Neural progenitor cell (in vitro differentiated cells): Measurements from ENCODE around the gene SPACA6.

ENCODE experiments used
- EZH2 ChIP-seq: fragments of 200-600 bp; sonication (generic); IDR thresholded peaks from 2 replicates; pipeline ENCODE4 v1.6.1; 2017; ENCODE audit warnings: antibody characterized with exemption, mild to moderate bottlenecking, moderate library complexity
- EZH2phosphoT487 ChIP-seq: fragments of 200-600 bp; sonication (generic); IDR thresholded peaks from 2 replicates; pipeline ENCODE4 v1.6.1; 2017; ENCODE audit warnings: antibody characterized with exemption
- TF ChIP-seq, protein P1 (sequence below): fragments of 200-600 bp; sonication (generic); IDR thresholded peaks from 2 replicates; pipeline ENCODE4 v1.5.1; 2017; ENCODE audit warnings: antibody characterized with exemption, mild to moderate bottlenecking

- TF ChIP-seq, protein P1, sequence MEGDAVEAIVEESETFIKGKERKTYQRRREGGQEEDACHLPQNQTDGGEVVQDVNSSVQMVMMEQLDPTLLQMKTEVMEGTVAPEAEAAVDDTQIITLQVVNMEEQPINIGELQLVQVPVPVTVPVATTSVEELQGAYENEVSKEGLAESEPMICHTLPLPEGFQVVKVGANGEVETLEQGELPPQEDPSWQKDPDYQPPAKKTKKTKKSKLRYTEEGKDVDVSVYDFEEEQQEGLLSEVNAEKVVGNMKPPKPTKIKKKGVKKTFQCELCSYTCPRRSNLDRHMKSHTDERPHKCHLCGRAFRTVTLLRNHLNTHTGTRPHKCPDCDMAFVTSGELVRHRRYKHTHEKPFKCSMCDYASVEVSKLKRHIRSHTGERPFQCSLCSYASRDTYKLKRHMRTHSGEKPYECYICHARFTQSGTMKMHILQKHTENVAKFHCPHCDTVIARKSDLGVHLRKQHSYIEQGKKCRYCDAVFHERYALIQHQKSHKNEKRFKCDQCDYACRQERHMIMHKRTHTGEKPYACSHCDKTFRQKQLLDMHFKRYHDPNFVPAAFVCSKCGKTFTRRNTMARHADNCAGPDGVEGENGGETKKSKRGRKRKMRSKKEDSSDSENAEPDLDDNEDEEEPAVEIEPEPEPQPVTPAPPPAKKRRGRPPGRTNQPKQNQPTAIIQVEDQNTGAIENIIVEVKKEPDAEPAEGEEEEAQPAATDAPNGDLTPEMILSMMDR: no peak
- no peak for TF ChIP-seq EZH2phosphoT487
- TF ChIP-seq EZH2: no peak
Observed at GRCh38 chr19:51737924-51738323, 44.8 kb downstream of the SPACA6 start.
